Measurements from ENCODE around the gene JADE1.

The JADE1 gene

GRCh38 chr4:128780688-128781087, 28.8 kb upstream of the JADE1 start:
- no peak for TF ChIP-seq ARNTL (CRISPR knock-in tag; IDR thresholded peaks at IDR 0.05; ENCODE audit: borderline replicate concordance, low read depth)
- TF ChIP-seq ZFP30 (CRISPR knock-in tag; IDR thresholded peaks at IDR 0.05) = no peak
- no peak for ATAC-seq

GRCh38 chr4:128782076-128782715, 27.3 kb upstream of the JADE1 start:
- no peak for ATAC-seq
- TF ChIP-seq ZFP3 (CRISPR knock-in tag; IDR thresholded peaks at IDR 0.05) = no peak
- TF ChIP-seq TOX (CRISPR knock-in tag; IDR thresholded peaks at IDR 0.05; ENCODE audit: borderline replicate concordance) = no peak
- TF ChIP-seq CSDC2 (CRISPR knock-in tag; IDR thresholded peaks at IDR 0.05) = no peak
- TF ChIP-seq, protein P1, sequence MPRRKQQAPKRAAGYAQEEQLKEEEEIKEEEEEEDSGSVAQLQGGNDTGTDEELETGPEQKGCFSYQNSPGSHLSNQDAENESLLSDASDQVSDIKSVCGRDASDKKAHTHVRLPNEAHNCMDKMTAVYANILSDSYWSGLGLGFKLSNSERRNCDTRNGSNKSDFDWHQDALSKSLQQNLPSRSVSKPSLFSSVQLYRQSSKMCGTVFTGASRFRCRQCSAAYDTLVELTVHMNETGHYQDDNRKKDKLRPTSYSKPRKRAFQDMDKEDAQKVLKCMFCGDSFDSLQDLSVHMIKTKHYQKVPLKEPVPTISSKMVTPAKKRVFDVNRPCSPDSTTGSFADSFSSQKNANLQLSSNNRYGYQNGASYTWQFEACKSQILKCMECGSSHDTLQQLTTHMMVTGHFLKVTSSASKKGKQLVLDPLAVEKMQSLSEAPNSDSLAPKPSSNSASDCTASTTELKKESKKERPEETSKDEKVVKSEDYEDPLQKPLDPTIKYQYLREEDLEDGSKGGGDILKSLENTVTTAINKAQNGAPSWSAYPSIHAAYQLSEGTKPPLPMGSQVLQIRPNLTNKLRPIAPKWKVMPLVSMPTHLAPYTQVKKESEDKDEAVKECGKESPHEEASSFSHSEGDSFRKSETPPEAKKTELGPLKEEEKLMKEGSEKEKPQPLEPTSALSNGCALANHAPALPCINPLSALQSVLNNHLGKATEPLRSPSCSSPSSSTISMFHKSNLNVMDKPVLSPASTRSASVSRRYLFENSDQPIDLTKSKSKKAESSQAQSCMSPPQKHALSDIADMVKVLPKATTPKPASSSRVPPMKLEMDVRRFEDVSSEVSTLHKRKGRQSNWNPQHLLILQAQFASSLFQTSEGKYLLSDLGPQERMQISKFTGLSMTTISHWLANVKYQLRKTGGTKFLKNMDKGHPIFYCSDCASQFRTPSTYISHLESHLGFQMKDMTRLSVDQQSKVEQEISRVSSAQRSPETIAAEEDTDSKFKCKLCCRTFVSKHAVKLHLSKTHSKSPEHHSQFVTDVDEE (CRISPR knock-in tag; IDR thresholded peaks at IDR 0.05) = no peak
- no peak for TF ChIP-seq PPARA (CRISPR knock-in tag; IDR thresholded peaks at IDR 0.05; ENCODE audit: borderline replicate concordance)
- TF ChIP-seq GLIS3 (CRISPR knock-in tag; IDR thresholded peaks at IDR 0.05) = no peak

DNA sequence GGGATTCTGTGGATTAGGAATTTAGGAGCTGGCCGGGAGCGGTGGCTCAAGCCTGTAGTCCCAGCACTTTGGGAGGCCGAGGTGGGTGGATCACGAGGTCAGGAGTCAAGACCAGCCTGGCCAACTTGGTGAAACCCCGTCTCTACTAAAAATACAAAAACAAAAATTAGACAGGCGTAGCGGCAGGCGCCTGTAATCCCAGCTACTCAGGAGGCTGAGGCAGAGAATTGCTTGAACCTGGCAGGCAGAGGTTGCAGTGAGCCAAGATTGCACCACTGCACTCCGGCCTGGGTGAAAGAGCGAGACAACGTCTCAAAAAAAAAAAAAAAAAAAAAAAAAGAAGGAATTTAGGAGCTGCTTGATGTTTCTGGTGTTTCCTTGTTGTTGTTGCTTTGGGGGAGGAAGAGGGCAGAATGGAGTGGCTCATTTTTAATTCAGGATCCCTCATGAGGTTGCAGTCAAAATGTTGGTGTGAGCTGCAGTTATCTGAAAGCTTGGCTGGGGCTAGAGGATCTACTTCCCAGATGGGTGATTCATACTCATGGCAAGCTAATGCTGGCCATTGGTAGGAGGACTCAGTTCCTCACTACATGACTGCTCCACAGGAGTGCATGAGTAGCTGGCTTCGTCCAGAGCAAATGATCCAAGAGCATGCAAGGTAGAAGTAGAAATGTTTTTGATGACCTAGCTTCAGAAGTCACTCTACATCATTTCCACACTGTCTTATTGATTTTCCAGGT, 26.5 kb upstream of the JADE1 start:
- TF ChIP-seq, protein P2, sequence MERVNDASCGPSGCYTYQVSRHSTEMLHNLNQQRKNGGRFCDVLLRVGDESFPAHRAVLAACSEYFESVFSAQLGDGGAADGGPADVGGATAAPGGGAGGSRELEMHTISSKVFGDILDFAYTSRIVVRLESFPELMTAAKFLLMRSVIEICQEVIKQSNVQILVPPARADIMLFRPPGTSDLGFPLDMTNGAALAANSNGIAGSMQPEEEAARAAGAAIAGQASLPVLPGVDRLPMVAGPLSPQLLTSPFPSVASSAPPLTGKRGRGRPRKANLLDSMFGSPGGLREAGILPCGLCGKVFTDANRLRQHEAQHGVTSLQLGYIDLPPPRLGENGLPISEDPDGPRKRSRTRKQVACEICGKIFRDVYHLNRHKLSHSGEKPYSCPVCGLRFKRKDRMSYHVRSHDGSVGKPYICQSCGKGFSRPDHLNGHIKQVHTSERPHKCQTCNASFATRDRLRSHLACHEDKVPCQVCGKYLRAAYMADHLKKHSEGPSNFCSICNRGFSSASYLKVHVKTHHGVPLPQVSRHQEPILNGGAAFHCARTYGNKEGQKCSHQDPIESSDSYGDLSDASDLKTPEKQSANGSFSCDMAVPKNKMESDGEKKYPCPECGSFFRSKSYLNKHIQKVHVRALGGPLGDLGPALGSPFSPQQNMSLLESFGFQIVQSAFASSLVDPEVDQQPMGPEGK (CRISPR knock-in tag; IDR thresholded peaks at IDR 0.05; ENCODE audit: borderline replicate concordance) = no peak
- TF ChIP-seq ARNTL (CRISPR knock-in tag; IDR thresholded peaks at IDR 0.05; ENCODE audit: borderline replicate concordance, low read depth) = no peak
- ATAC-seq = no peak; the same call in 2 of the 3 replicates

GRCh38 chr4:128787509-128788311, 21.8 kb upstream of the JADE1 start:
- ATAC-seq = peak; percentile 22; the same call in 1 of the 3 replicates
- no peak for TF ChIP-seq POU6F1 (CRISPR knock-in tag; IDR thresholded peaks at IDR 0.05; ENCODE audit: borderline replicate concordance, low read depth)
- no peak for TF ChIP-seq RARB (CRISPR knock-in tag; IDR thresholded peaks at IDR 0.05)
- no peak for TF ChIP-seq BACH2 (CRISPR knock-in tag; IDR thresholded peaks at IDR 0.05; ENCODE audit: borderline replicate concordance)
- no peak for TF ChIP-seq OSR1 (CRISPR knock-in tag; IDR thresholded peaks at IDR 0.05)
- no peak for TF ChIP-seq TOX (CRISPR knock-in tag; IDR thresholded peaks at IDR 0.05; ENCODE audit: borderline replicate concordance)

- no peak for ATAC-seq
- TF ChIP-seq CSRNP3 (CRISPR knock-in tag; IDR thresholded peaks at IDR 0.05) (no peak), TCF4 (CRISPR knock-in tag; IDR thresholded peaks at IDR 0.05; ENCODE audit: borderline replicate concordance) (no peak), CREB5 (CRISPR knock-in tag; IDR thresholded peaks at IDR 0.05; ENCODE audit: low read depth) (no peak), ZNF565 (CRISPR knock-in tag; conservative IDR thresholded peaks at IDR 0.05; ENCODE audit: low read depth) (no peak), BACH2 (CRISPR knock-in tag; IDR thresholded peaks at IDR 0.05; ENCODE audit: borderline replicate concordance) (no peak), ZFP3 (CRISPR knock-in tag; IDR thresholded peaks at IDR 0.05) (no peak), TOX (CRISPR knock-in tag; IDR thresholded peaks at IDR 0.05; ENCODE audit: borderline replicate concordance) (no peak), ZNF70 (CRISPR knock-in tag; IDR thresholded peaks at IDR 0.05) (no peak), CSDC2 (CRISPR knock-in tag; IDR thresholded peaks at IDR 0.05) (no peak), ARNTL (CRISPR knock-in tag; IDR thresholded peaks at IDR 0.05; ENCODE audit: borderline replicate concordance, low read depth) (no peak), GLIS3 (CRISPR knock-in tag; IDR thresholded peaks at IDR 0.05) (no peak)
- TF ChIP-seq, protein P2 (CRISPR knock-in tag; IDR thresholded peaks at IDR 0.05; ENCODE audit: borderline replicate concordance) = no peak
These were observed 15.4 kb upstream of the JADE1 start for GRCh38 chr4:128793859-128794672.
